Epithelial cell of proximal tubule (primary cell): ENCODE data around the gene BEAN1. TPM values are rescaled to one million over a fixed set of nuclear protein-coding genes. Genes with fewer than 3 reads are reported as not detected.

Experiments
- DNase-seq: peaks from one replicate; pipeline ENCODE4 v3.0.0-alpha.2; 2011; ENCODE audit warnings: low read depth
- H3K4me3 ChIP-seq: 2 replicates; pipeline ENCODE4 v1.5.1; 2011; ENCODE audit warnings: low read depth, mild to moderate bottlenecking, low read length
- CTCF ChIP-seq: conservative IDR thresholded peaks from 2 replicates; pipeline ENCODE4 v1.5.1; 2012; ENCODE audit warnings: low read depth, mild to moderate bottlenecking, low read length
- total RNA-seq: library from RNA; depleted of rRNA; stranded (reverse); fragments of >200 nt; gene quantifications from 2 replicates; pipeline ENCODE4 v1.2.3, GENCODE V29; 2015

BEAN1 gene
- total RNA-seq, 1 donor from 2014 or later: 7.0 TPM

GRCh38 chr16:66454751-66455150 lies 27.7 kb downstream of the BEAN1 start:
- TF ChIP-seq CTCF: no peak
- no peak for DNase-seq
- no peak overlapping the region for H3K4me3 ChIP-seq

DNA sequence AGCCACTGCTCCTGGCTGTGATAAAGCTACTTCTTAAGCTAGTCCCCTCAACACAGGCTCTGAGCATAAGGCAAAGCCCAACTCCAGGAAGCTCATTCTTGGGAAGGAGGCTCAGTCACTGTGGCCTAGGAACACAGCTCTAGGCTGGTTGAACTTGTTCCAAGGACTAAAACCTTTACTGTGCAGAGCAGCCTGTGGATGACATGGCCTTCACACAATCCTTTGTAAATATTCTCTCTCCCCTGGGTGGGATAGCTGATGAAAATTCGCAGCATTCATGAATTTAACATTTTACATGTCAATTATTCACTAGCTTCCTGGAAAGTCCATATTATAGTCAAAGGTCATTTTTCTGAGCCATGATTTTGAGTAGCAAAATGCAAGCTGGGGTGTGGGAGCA lies 28.9 kb downstream of the BEAN1 start:
- no peak for DNase-seq
- H3K4me3 ChIP-seq: no peak overlapping the region
- TF ChIP-seq CTCF: no peak

- H3K4me3 ChIP-seq: no peak overlapping the region
- TF ChIP-seq CTCF: no peak
- no peak for DNase-seq
Observed at GRCh38 chr16:66457888-66458287, 30.8 kb downstream of the BEAN1 start.

GRCh38 chr16:66458292-66458691 lies 31.2 kb downstream of the BEAN1 start:
- TF ChIP-seq CTCF: no peak
- no peak for DNase-seq
- H3K4me3 ChIP-seq: no peak overlapping the region

GRCh38 chr16:66458853-66459252 lies 31.8 kb downstream of the BEAN1 start:
- no peak for TF ChIP-seq CTCF
- no peak for DNase-seq
- no peak overlapping the region for H3K4me3 ChIP-seq

DNA sequence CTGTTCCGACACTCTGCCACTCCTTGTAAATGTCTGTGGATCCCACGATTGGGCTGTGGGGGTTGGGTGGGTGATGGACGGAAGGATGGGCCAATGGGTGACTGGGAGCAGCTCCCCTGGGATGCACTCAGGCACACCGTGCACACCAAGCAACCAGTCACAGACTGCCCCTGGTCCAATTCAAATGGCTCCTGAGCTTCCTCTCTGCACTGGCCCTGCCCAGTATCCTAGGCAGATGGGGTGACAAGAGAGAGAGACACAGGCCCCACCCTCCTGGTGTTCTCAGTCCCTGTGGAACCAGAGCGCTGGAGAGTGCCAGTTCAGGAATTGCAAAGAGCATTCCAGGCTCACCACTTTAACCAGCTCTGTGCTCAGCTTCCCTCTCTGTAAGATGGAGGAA lies 32.8 kb downstream of the BEAN1 start:
- DNase-seq: no peak
- no peak overlapping the region for H3K4me3 ChIP-seq
- TF ChIP-seq CTCF: no peak

DNA sequence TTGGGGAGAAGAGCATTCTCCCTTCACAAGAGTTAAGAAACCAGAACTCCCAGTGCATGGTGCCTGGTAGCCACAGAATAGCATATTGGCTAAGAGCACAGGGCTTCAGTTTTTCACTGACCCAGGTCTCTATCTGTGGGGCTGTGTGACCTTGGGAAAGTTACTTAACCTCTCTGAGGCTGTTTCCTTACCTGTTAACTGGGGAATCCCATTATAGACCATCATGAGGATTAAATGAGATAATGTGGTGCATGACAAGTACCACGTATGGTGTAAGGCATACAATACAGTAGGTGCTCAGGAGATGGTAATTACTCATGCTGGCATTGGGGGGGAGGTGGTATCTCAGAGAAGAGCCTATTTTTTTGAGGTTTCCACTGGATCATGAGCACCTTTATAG lies 33.6 kb downstream of the BEAN1 start:
- H3K4me3 ChIP-seq: no peak overlapping the region
- TF ChIP-seq CTCF: no peak
- no peak for DNase-seq
